ENCODE results near the gene TUT1.
"Not testable (repeated sequence)": the region's sequence is repeated elsewhere in the genome, so short reads cannot be mapped to it uniquely, and the experiment has no call there.

The TUT1 gene

GRCh38 chr11:62578541-62578940, 12.8 kb downstream of the TUT1 start:
- no peak for DNase-seq (ENCODE audit: low read depth)

GRCh38 chr11:62577046-62577714, 14.1 kb downstream of the TUT1 start:
- no peak for DNase-seq (ENCODE audit: low read depth)

DNA sequence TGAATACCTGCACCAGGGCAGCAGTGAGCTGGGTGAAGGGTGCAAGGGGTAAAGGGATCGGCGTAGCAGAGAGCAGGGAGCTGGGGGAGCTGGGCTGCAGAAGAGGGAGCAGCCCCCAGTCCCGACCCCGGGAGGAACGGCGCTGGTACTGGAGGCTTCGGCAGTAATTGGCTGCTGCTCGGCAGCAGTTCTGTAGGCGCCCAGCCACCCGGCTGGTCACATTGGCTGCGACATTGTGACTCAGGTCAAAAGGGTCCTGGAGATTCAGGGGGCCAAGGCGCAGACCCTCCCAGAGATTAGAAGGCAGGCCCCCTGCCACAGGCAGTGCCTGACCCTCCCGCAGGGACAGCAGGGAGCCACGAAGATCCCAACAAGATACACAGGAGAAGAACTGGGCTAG, 15.5 kb downstream of the TUT1 start:
- DNase-seq (ENCODE audit: low read depth): no peak

- no peak for DNase-seq (ENCODE audit: low read depth)
Measured at GRCh38 chr11:62575156-62575555, 16.2 kb downstream of the TUT1 start.

DNA sequence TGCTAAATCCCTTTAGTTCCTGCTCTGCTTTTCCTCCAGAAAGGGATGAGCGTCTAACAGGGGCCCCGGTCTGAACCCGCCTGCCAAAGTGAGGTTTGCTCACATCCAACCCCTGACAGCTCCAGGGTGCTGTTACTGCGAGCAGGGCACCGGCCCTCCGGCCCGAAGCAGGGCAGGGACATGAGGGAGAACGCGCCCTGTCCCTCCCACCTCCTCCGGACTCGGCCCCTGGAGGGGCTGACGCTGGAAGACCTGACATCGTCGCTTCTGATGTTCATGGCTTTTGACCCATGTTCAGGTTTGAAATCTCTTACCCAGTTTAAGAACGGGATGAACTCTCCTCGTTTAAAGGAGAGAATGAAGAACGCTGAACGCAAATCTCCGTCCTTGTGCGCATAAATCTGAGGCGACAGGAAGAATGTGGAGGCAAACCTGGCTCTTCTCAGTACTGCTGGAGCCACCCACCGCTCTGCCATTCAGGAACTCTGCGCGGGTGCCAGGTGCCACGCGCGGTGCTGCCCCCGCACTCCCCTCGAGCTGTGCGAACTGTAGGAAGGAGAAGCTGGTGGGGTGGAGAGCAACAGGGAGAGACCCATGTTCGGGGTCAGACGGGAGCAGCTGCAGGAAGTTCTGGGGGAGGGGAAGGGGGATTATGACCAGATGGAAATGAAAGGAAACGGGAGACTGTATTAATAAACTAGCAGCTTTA, 16.8 kb downstream of the TUT1 start:
- DNase-seq (ENCODE audit: low read depth): no peak

GRCh38 chr11:62573592-62574362, 17.5 kb downstream of the TUT1 start, which contains the start of gene EEF1G:
Gene EEF1G (minus strand): TSS chr11:62573891. CDS start chr11:62573842, 49 bp downstream.
- DNase-seq (ENCODE audit: low read depth): peak; percentile 95

DNA sequence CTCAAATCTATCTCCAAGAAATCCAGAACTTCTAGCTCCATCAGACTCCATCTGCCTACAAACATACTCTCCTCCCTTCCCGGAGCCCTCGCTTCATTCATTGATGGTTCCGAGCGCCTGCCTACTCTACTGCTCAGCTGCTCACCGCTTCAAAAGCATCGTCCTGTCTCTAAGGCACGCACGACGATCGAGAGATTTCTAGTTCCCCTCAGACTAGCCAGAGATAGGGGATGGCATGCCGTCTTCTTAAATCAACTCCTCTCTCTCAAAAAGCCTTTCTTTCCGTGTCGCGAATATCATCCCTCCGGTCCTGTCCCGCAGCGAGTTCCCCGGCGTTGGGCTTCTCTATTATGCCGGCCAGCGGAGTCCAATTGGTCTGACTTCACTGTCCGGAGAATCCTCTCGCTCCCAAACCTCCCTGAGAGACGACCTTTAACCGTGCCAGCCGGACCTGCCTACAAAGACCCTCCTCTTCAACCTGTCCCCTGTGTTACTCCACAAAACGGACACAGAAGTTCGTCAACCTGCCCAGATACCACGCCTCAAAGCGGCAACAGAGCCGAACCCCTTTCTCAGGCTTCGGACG, 18.2 kb downstream of the TUT1 start:
- no peak for DNase-seq (ENCODE audit: low read depth)

- no peak for DNase-seq (ENCODE audit: low read depth)
Measured at GRCh38 chr11:62572431-62572830, 18.9 kb downstream of the TUT1 start.

GRCh38 chr11:62571493-62571892, 19.8 kb downstream of the TUT1 start:
- not testable (repeated sequence) for DNase-seq (ENCODE audit: low read depth)

- DNase-seq (ENCODE audit: low read depth): not testable (repeated sequence)
Measured at GRCh38 chr11:62570903-62571302, 20.4 kb downstream of the TUT1 start.

GRCh38 chr11:62569611-62570010, 21.7 kb downstream of the TUT1 start:
- no peak for DNase-seq (ENCODE audit: low read depth)

GRCh38 chr11:62567018-62567633, 24.2 kb downstream of the TUT1 start:
- no peak for DNase-seq (ENCODE audit: low read depth)

GRCh38 chr11:62566247-62566646, 25.1 kb downstream of the TUT1 start:
- no peak for DNase-seq (ENCODE audit: low read depth)

DNA sequence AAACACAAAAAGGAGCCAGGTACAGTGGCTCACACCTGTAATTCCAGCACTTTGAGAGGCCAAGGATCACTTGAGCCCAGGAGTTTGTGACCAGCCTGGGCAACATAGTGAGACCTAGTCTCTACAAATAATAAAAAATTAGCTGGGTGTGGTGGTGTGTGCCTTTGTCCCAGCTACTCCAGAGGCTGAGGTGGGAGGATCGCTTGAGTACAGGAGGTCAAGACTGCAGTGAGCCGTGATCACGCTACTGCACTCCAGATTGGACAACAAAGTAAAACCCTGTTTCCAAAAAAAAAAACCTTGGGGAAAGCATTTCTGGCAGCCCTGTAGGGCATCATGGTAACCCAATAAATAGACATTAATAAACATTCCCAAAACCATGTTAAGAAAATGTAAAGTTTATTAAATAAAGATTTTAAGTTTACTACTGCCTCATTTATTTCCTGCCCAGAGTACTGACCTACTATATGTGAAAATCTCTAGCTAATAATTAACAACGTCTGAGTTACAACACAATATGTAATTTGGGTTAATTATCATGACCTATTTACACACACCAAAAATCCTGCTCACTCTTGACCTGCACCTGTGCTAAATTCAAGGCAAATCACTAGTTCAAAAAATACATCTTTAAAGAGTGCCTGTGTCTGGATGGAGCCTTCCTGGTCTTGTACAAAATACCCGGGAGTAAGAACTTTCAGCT, 26.1 kb downstream of the TUT1 start:
- DNase-seq (ENCODE audit: low read depth): no peak

DNA sequence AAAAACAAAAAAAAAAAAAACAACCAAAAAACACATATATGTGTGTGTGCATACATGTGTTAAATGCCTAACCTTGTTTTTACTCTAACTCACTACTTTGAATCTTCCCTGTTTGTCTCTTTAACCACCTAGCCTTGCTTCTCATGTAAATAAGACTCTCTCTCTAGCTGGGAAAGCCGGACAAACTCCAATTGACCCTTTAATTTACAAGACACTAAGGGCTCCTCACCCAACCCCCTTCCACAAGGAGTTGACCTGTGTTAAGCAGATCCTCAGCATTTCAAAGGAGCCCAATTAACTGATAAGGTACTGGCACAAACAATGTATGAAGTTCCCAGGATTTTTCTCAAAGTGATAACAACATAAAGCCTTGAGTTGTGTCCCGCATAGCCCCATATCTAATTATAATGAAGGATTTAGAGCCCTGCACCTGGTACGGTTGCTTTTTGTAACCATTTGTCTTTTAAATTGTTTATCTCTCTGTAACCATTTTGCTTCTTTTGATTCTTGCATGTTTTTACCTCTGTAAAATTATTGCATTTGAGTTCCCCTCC, 29.6 kb downstream of the TUT1 start:
- DNase-seq (ENCODE audit: low read depth): not testable (repeated sequence)

- DNase-seq (ENCODE audit: low read depth): peak; percentile 78
Measured at GRCh38 chr11:62560566-62561103, 30.7 kb downstream of the TUT1 start.

GRCh38 chr11:62559626-62560025, 31.7 kb downstream of the TUT1 start:
- not testable (repeated sequence) for DNase-seq (ENCODE audit: low read depth)

DNA sequence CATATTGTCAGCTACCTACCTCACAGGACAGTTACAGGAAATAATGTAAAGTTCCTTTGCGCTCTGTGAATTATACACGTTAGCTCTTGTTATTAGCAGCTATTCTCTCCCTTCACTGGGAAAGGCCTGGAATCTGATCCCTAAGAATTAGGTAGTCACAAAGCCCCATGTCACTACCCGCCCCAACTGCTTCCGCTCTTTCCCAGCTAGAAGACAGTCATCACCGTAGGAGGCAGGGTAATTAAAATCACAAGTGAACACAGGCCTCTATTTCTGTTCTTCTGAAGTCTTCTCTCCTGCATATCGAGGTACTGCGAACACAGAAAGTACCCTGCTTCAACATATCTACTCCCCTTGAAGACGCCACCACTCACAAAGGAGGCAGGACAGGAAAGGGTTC, 32.1 kb downstream of the TUT1 start:
- no peak for DNase-seq (ENCODE audit: low read depth)

DNA sequence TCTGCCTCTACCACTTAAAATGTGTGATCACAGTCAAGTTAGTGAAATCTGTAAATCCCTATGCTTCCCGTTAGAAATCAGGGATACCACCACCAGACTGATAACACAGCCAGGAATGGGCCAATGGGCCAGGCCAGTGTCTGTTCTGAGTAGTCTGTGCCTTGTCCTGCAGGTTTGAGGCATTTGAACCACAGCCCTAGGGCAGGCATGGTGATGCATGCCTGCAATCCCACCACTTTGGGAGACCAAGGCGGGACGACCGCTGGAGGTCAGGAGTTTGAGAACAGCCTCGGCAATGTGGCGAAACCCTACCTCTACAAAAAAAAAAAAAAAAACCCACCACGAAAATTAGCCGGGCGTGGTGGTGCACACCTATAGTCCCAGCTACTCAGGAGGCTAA, 32.7 kb downstream of the TUT1 start:
- DNase-seq (ENCODE audit: low read depth): no peak

DNA sequence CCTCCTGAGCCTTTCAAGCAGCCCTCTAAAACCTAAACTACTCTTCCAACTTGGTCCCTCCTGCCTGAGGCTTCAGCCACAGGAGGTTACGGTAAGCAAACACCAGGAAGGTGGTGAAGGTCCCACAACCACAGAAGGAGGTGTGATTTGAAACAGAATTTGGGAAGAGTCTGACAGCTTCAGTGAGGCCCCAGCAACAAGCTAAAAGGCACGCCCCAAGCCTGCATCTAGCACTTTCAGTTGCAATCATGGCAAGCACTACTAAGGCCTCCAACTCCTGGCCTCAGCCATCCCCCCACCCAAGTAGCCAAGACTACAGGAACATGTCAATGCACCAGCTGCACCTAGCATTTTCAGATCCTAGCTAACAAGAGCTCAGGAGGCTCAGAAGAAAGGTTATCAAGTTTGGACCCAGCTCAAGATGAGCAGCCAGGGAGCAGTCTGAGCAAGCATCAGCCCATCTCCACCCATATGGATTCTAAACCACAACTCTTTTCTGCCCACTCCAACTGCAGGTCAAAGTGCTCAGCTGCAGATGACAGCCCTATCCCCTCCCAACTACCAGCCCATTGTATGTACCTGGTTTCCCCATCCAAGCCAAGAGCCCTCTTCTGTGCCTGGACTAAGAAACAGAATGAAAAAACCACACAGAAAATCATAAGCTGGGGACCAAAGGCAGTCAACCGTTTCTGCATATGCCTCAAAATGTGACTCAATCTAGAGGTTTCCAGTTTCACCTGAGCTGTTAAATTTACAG, 34.3 kb downstream of the TUT1 start:
- DNase-seq (ENCODE audit: low read depth): peak; percentile 33

All from activated T-cell treated with anti-CD3 and anti-CD28 coated beads for 1 hour (primary cell).